H9 (cell line): ENCODE data around the gene RBFOX1. TPM values are rescaled to one million over a fixed set of nuclear protein-coding genes. Genes with fewer than 3 reads are reported as not detected.

Source experiments
- DNase-seq: peaks from one replicate; pipeline ENCODE4 v3.0.0-alpha.2; 2017
- H2AFZ ChIP-seq: one replicate; pipeline ENCODE4 v1.6.1; 2013; ENCODE audit warnings: mild to moderate bottlenecking, low read length, control low read depth, moderate library complexity
- H2AK5ac ChIP-seq: 2 replicates; pipeline ENCODE4 v1.6.1; 2013; ENCODE audit warnings: low read length, control low read depth, mixed read lengths; ENCODE audit not compliant: insufficient read length
- H2BK120ac ChIP-seq: one replicate; pipeline ENCODE4 v1.6.1; 2013; ENCODE audit warnings: low read depth, mild to moderate bottlenecking, low read length, control low read depth, inconsistent platforms; ENCODE audit not compliant: poor library complexity, severe bottlenecking
- H2BK12ac ChIP-seq: 2 replicates; pipeline ENCODE4 v1.6.1; 2013; ENCODE audit warnings: low read length, control low read depth, mixed read lengths, low read depth; ENCODE audit not compliant: insufficient read length
- H2BK15ac ChIP-seq: 2 replicates; pipeline ENCODE4 v1.6.1; 2013; ENCODE audit warnings: low read depth, low read length, control low read depth
- H2BK20ac ChIP-seq: one replicate; pipeline ENCODE4 v1.6.1; 2013; ENCODE audit warnings: low read depth, mild to moderate bottlenecking, low read length, control low read depth, inconsistent platforms; ENCODE audit not compliant: poor library complexity, severe bottlenecking
- H2BK5ac ChIP-seq: 2 replicates; pipeline ENCODE4 v1.6.1; 2013; ENCODE audit warnings: low read length, control low read depth, mixed read lengths; ENCODE audit not compliant: insufficient read length
- H3K14ac ChIP-seq: 2 replicates; pipeline ENCODE4 v1.6.1; 2013; ENCODE audit warnings: low read length, control low read depth; ENCODE audit not compliant: insufficient read depth
- H3K18ac ChIP-seq: 2 replicates; pipeline ENCODE4 v1.6.1; 2013; ENCODE audit warnings: low read depth, mild to moderate bottlenecking, mixed read lengths, low read length, control low read depth; ENCODE audit not compliant: insufficient read length
- H3K23ac ChIP-seq: 2 replicates; pipeline ENCODE4 v1.6.1; 2013; ENCODE audit warnings: low read length, control low read depth, mixed read lengths, low read depth; ENCODE audit not compliant: insufficient read length
- H3K23me2 ChIP-seq: 2 replicates; pipeline ENCODE4 v1.6.1; 2013; ENCODE audit warnings: low read depth, mild to moderate bottlenecking, mixed read lengths, low read length, control low read depth; ENCODE audit not compliant: insufficient read length, poor library complexity, severe bottlenecking
- H3K27ac ChIP-seq: 2 replicates; pipeline ENCODE4 v1.5.1; 2013; ENCODE audit warnings: low read length, control low read depth, mixed read lengths, low read depth; ENCODE audit not compliant: insufficient read length
- H3K27me3 ChIP-seq: 2 replicates; pipeline ENCODE4 v1.6.1; 2013; ENCODE audit warnings: low read length, control low read depth, inconsistent platforms; ENCODE audit not compliant: insufficient read depth
- H3K4ac ChIP-seq: 2 replicates; pipeline ENCODE4 v1.6.1; 2013; ENCODE audit warnings: low read depth, mild to moderate bottlenecking, control low read depth, inconsistent platforms, low read length, moderate library complexity
- H3K4me1 ChIP-seq: 2 replicates; pipeline ENCODE4 v1.6.1; 2013; ENCODE audit warnings: low read length, control low read depth, inconsistent platforms; ENCODE audit not compliant: insufficient read depth
- H3K4me2 ChIP-seq: 2 replicates; pipeline ENCODE4 v1.6.1; 2013; ENCODE audit warnings: low read length, control low read depth, mixed read lengths; ENCODE audit not compliant: insufficient read length, insufficient read depth
- H3K56ac ChIP-seq: 2 replicates; pipeline ENCODE4 v1.6.1; 2013; ENCODE audit warnings: low read depth, mild to moderate bottlenecking, mixed read lengths, low read length, control low read depth; ENCODE audit not compliant: insufficient read length
- H3K79me1 ChIP-seq: 2 replicates; pipeline ENCODE4 v1.6.1; 2013; ENCODE audit warnings: low read depth, mild to moderate bottlenecking, moderate library complexity, low read length, control low read depth, inconsistent platforms; ENCODE audit not compliant: insufficient read depth, poor library complexity, severe bottlenecking
- H3K79me2 ChIP-seq: 2 replicates; pipeline ENCODE4 v1.6.1; 2013; ENCODE audit warnings: low read length, control low read depth, inconsistent platforms; ENCODE audit not compliant: insufficient read depth
- H3K9ac ChIP-seq: 2 replicates; pipeline ENCODE4 v1.6.1; 2013; ENCODE audit warnings: low read length, control low read depth, mixed read lengths; ENCODE audit not compliant: insufficient read length; ENCODE audit errors: extremely low read depth
- H3K9me3 ChIP-seq: one replicate; pipeline ENCODE4 v1.6.1; 2013; ENCODE audit warnings: low read depth, low read length, inconsistent platforms; ENCODE audit not compliant: control insufficient read depth
- H3T11ph ChIP-seq: one replicate; pipeline ENCODE4 v1.6.1; 2013; ENCODE audit warnings: mild to moderate bottlenecking, low read length, control low read depth, inconsistent platforms
- H4K20me1 ChIP-seq: one replicate; pipeline ENCODE4 v1.6.1; 2013; ENCODE audit not compliant: control insufficient read depth, insufficient read length, insufficient read depth
- H4K5ac ChIP-seq: 2 replicates; pipeline ENCODE4 v1.6.1; 2013; ENCODE audit warnings: low read depth, mild to moderate bottlenecking, mixed read lengths, low read length, control low read depth; ENCODE audit not compliant: insufficient read length
- H4K8ac ChIP-seq: replicated peaks from 2 replicates; pipeline ENCODE4 v1.6.1; 2013; ENCODE audit warnings: low read length, control low read depth, mixed read lengths, low read depth; ENCODE audit not compliant: insufficient read length
- H4K91ac ChIP-seq: 2 replicates; pipeline ENCODE4 v1.6.1; 2013; ENCODE audit warnings: low read depth, mild to moderate bottlenecking, moderate library complexity, mixed read lengths, low read length, control low read depth; ENCODE audit not compliant: insufficient read length
- H3K27ac Mint-ChIP-seq, 3 experiments: 2 replicates in 2 of 3; 3 replicates in 1 of 3; pipeline ENCODE4 v1.8.0; 2020 to 2021; ENCODE audit warnings: mixed read lengths in 3 of 3, mild to moderate bottlenecking in 1 of 3, moderate library complexity in 1 of 3
- H3K27me3 Mint-ChIP-seq: 2 replicates; pipeline ENCODE4 v1.8.0; 2021; ENCODE audit warnings: low read depth, mild to moderate bottlenecking, moderate library complexity, mixed read lengths
- H3K36me3 Mint-ChIP-seq, 3 experiments: 2 replicates in 2 of 3; 3 replicates in 1 of 3; pipeline ENCODE4 v1.8.0; 2020 to 2021; ENCODE audit warnings: low read depth in 3 of 3, mixed read lengths in 3 of 3; ENCODE audit not compliant: insufficient read depth in 1 of 3
- H3K4me1 Mint-ChIP-seq, 2 experiments: 2 replicates each; pipeline ENCODE4 v1.8.0; 2020; ENCODE audit warnings: mixed read lengths in 2 of 2
- H3K4me3 Mint-ChIP-seq, 2 experiments: 2 replicates in 1 of 2; 3 replicates in 1 of 2; pipeline ENCODE4 v1.8.0; 2020 to 2021; ENCODE audit warnings: mild to moderate bottlenecking in 2 of 2, mixed read lengths in 2 of 2, moderate library complexity in 1 of 2
- H3K9me3 Mint-ChIP-seq, 2 experiments: 2 replicates in 1 of 2; 3 replicates in 1 of 2; pipeline ENCODE4 v1.8.0; 2020; ENCODE audit warnings: mild to moderate bottlenecking in 2 of 2, mixed read lengths in 2 of 2, moderate library complexity in 1 of 2
- WGBS: extraction: QIAGEN DNeasy Blood & Tissue Kit; methylation state at CpG from one replicate; pipeline ENCODE4 v1.1.7; 2013; ENCODE audit warnings: missing lambda C conversion rate, low lambda C conversion rate, mixed read lengths; ENCODE audit not compliant: insufficient read length; ENCODE audit errors: extremely low coverage; 5-methylcytosine and 5-hydroxymethylcytosine counted together
- total RNA-seq: library from RNA; stranded (reverse); gene quantifications from 2 replicates; pipeline ENCODE4 v1.2.1, GENCODE V29; 2021
- TF ChIP-seq, protein P1 (sequence below): fragments of 200-600 bp; sonication (generic); conservative IDR thresholded peaks from 3 replicates; pipeline ENCODE4 v1.8.0; 2021; ENCODE audit warnings: antibody characterized with exemption, mild to moderate bottlenecking

RBFOX1 gene
- total RNA-seq, 1 experiment from 2014 or later, result 2.0 TPM

DNA sequence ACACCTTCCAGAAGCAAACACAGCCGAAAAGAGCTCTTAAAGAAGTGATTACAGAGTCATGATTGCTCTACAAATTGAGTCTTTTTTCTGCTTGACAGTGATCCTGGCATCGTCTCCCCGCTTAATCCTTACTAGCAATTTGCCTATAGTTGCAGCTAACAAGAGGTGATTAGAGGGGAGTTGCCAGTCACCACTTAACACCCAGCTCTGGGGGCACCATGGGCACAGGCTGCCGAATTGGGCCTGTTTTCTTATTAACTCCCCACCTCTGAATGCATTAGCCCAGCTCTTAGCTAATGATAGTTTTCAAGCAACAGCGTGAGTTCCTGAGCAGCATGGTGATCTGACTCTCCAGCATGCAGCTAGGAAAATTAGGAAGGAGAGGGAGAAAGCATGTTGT lies 93.5 kb downstream of the RBFOX1 start:
- Mint-ChIP-seq H3K36me3 (no peaks in the 10 kb centered on the region), H3K27ac (no peak overlapping the region), H3K9me3 (peaks cover 0 to 5% of the 10 kb centered on the region in 2 experiments; a peak in 1 of 5 replicates), H3K27me3 (no peaks in the 10 kb centered on the region; the same call in 1 of the 2 replicates), H3K4me3 (no peak overlapping the region), H3K4me1 (0 out of 4 replicates have a peak, but pooled peaks cover 2 to 5% of the 10 kb centered on the region in 2 experiments)
- Histone ChIP-seq H3K79me1 (no peaks in the 10 kb centered on the region), H2BK20ac (no peak overlapping the region), H3K27me3 (no peaks in the 10 kb centered on the region), H3K18ac (no peak overlapping the region), H2BK5ac (no peak overlapping the region), H3K79me2 (no peaks in the 10 kb centered on the region), H3K4me1 (no peaks in the 10 kb centered on the region), H2AK5ac (no peak overlapping the region), H3K4me2 (no peak overlapping the region), H3K56ac (no peak overlapping the region), H3K27ac (no peak overlapping the region), H3K23me2 (no peaks in the 10 kb centered on the region), H3K4ac (no peak overlapping the region), H4K5ac (no peak overlapping the region), H2BK15ac (no peak overlapping the region), H3K14ac (no peak overlapping the region), H3K23ac (no peak overlapping the region), H2BK12ac (no peak overlapping the region), H4K8ac (no peak overlapping the region), H4K20me1 (no peaks in the 10 kb centered on the region), H2BK120ac (no peak overlapping the region), H4K91ac (no peak overlapping the region), H3T11ph (no peak overlapping the region), H3K9ac (no peak overlapping the region), H3K9me3 (no peaks in the 10 kb centered on the region), H2AFZ (no peak overlapping the region)
- no CpG with 5 or more reads among the region's 5 CpGs for WGBS
- TF ChIP-seq, protein P1, sequence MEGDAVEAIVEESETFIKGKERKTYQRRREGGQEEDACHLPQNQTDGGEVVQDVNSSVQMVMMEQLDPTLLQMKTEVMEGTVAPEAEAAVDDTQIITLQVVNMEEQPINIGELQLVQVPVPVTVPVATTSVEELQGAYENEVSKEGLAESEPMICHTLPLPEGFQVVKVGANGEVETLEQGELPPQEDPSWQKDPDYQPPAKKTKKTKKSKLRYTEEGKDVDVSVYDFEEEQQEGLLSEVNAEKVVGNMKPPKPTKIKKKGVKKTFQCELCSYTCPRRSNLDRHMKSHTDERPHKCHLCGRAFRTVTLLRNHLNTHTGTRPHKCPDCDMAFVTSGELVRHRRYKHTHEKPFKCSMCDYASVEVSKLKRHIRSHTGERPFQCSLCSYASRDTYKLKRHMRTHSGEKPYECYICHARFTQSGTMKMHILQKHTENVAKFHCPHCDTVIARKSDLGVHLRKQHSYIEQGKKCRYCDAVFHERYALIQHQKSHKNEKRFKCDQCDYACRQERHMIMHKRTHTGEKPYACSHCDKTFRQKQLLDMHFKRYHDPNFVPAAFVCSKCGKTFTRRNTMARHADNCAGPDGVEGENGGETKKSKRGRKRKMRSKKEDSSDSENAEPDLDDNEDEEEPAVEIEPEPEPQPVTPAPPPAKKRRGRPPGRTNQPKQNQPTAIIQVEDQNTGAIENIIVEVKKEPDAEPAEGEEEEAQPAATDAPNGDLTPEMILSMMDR, result no peak
- DNase-seq, result no peak
